Liver (tissue), 2 donors: Measurements from ENCODE around the gene ZNF562.

ENCODE experiments used
- YY1 ChIP-seq: IDR thresholded peaks from 2 replicates; pipeline ENCODE4 v1.6.1; 2016; ENCODE audit warnings: antibody characterized with exemption, mild to moderate bottlenecking
- TF ChIP-seq, protein P1 (sequence below): fragments of 150-350 bp; IDR thresholded peaks from 2 replicates; pipeline ENCODE4 v1.5.1; 2017; ENCODE audit warnings: improper control_type of control experiment, low read depth, low read length; ENCODE audit not compliant: missing input control
- TF ChIP-seq, protein P2 (sequence below): IDR thresholded peaks from 2 replicates; pipeline ENCODE4 v1.6.1; 2016; ENCODE audit warnings: antibody characterized with exemption, mild to moderate bottlenecking
- donor health status: healthy.

DNA sequence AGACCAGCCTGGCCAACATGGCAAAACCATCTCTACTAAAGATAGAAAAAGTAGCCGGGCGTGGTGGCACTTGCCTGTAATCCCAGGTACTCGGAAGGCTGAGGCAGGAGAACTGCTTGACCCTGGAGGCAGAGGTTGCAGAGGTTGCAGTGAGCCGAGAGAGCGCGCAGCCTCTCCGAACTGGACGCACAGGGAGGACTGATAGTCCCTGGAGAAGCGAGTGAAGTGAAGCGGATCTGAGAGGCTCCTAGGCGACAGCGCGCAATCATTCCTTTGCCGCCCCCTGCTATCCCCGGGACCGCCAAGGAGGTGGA lies 54.1 kb downstream of the ZNF562 start:
- TF ChIP-seq, protein P1, sequence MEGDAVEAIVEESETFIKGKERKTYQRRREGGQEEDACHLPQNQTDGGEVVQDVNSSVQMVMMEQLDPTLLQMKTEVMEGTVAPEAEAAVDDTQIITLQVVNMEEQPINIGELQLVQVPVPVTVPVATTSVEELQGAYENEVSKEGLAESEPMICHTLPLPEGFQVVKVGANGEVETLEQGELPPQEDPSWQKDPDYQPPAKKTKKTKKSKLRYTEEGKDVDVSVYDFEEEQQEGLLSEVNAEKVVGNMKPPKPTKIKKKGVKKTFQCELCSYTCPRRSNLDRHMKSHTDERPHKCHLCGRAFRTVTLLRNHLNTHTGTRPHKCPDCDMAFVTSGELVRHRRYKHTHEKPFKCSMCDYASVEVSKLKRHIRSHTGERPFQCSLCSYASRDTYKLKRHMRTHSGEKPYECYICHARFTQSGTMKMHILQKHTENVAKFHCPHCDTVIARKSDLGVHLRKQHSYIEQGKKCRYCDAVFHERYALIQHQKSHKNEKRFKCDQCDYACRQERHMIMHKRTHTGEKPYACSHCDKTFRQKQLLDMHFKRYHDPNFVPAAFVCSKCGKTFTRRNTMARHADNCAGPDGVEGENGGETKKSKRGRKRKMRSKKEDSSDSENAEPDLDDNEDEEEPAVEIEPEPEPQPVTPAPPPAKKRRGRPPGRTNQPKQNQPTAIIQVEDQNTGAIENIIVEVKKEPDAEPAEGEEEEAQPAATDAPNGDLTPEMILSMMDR: no peak
- TF ChIP-seq YY1: no peak
- TF ChIP-seq, protein P2, sequence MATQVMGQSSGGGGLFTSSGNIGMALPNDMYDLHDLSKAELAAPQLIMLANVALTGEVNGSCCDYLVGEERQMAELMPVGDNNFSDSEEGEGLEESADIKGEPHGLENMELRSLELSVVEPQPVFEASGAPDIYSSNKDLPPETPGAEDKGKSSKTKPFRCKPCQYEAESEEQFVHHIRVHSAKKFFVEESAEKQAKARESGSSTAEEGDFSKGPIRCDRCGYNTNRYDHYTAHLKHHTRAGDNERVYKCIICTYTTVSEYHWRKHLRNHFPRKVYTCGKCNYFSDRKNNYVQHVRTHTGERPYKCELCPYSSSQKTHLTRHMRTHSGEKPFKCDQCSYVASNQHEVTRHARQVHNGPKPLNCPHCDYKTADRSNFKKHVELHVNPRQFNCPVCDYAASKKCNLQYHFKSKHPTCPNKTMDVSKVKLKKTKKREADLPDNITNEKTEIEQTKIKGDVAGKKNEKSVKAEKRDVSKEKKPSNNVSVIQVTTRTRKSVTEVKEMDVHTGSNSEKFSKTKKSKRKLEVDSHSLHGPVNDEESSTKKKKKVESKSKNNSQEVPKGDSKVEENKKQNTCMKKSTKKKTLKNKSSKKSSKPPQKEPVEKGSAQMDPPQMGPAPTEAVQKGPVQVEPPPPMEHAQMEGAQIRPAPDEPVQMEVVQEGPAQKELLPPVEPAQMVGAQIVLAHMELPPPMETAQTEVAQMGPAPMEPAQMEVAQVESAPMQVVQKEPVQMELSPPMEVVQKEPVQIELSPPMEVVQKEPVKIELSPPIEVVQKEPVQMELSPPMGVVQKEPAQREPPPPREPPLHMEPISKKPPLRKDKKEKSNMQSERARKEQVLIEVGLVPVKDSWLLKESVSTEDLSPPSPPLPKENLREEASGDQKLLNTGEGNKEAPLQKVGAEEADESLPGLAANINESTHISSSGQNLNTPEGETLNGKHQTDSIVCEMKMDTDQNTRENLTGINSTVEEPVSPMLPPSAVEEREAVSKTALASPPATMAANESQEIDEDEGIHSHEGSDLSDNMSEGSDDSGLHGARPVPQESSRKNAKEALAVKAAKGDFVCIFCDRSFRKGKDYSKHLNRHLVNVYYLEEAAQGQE: no peak
